GM23248 (cell line): ENCODE data around the gene PDZD11. TPM values are rescaled to one million over a fixed set of nuclear protein-coding genes. Genes with fewer than 3 reads are reported as not detected.

Experiments used
- DNase-seq: peaks from one replicate; pipeline ENCODE4 v3.0.0-alpha.2; 2015
- H2AFZ ChIP-seq: fragments of 200-600 bp; sonication (generic); 2 replicates; pipeline ENCODE4 v1.6.1; 2016; ENCODE audit warnings: antibody characterized with exemption
- H3F3A ChIP-seq: fragments of 200-600 bp; sonication (generic); 2 replicates; pipeline ENCODE4 v1.6.1; 2016; ENCODE audit warnings: mild to moderate bottlenecking, antibody characterized with exemption, mixed run types; ENCODE audit not compliant: insufficient read depth
- H3K27ac ChIP-seq: fragments of 200-600 bp; sonication (generic); 2 replicates; pipeline ENCODE4 v1.5.1; 2016; ENCODE audit warnings: mild to moderate bottlenecking
- H3K27me3 ChIP-seq: fragments of 200-600 bp; sonication (generic); replicated peaks from 2 replicates; pipeline ENCODE4 v1.6.1; 2016; ENCODE audit warnings: mild to moderate bottlenecking; ENCODE audit not compliant: insufficient read depth
- H3K36me3 ChIP-seq: fragments of 200-600 bp; sonication (generic); 2 replicates; pipeline ENCODE4 v1.6.1; 2016; ENCODE audit warnings: low read depth, mild to moderate bottlenecking
- H3K4me1 ChIP-seq: fragments of 200-600 bp; sonication (generic); 2 replicates; pipeline ENCODE4 v1.6.1; 2016; ENCODE audit warnings: mild to moderate bottlenecking; ENCODE audit not compliant: insufficient read depth
- H3K4me2 ChIP-seq: fragments of 200-600 bp; sonication (generic); one replicate; pipeline ENCODE4 v1.6.1; 2016; ENCODE audit warnings: mild to moderate bottlenecking; ENCODE audit not compliant: unreplicated experiment
- H3K4me3 ChIP-seq: fragments of 200-600 bp; sonication (generic); 2 replicates; pipeline ENCODE4 v1.5.1; 2016; ENCODE audit warnings: mild to moderate bottlenecking
- H3K79me2 ChIP-seq: fragments of 200-600 bp; sonication (generic); 2 replicates; pipeline ENCODE4 v1.6.1; 2016; ENCODE audit warnings: mild to moderate bottlenecking; ENCODE audit not compliant: insufficient read depth
- H3K9ac ChIP-seq: fragments of 200-600 bp; sonication (generic); 2 replicates; pipeline ENCODE4 v1.6.1; 2016; ENCODE audit warnings: mild to moderate bottlenecking
- H3K9me2 ChIP-seq: fragments of 200-600 bp; sonication (generic); 2 replicates; pipeline ENCODE4 v1.6.1; 2016; ENCODE audit warnings: mixed run types, mild to moderate bottlenecking, moderate library complexity; ENCODE audit not compliant: insufficient read depth
- H3K9me3 ChIP-seq: fragments of 200-600 bp; sonication (generic); one replicate; pipeline ENCODE4 v1.6.1; 2017; ENCODE audit warnings: low read depth
- H4K20me1 ChIP-seq: fragments of 200-600 bp; sonication (generic); 2 replicates; pipeline ENCODE4 v1.6.0; 2016; ENCODE audit not compliant: insufficient read depth
- EZH2 ChIP-seq: fragments of 200-600 bp; sonication (generic); IDR thresholded peaks from 2 replicates; pipeline ENCODE4 v1.6.1; 2018; ENCODE audit warnings: antibody characterized with exemption, mild to moderate bottlenecking; ENCODE audit not compliant: insufficient read depth, poor library complexity, severe bottlenecking
- EZH2phosphoT487 ChIP-seq: fragments of 200-600 bp; sonication (generic); IDR thresholded peaks from 2 replicates; pipeline ENCODE4 v1.6.1; 2018; ENCODE audit warnings: antibody characterized with exemption, moderate library complexity, mild to moderate bottlenecking, low read depth; ENCODE audit not compliant: insufficient read depth
- WGBS, 2 experiments: methylation state at CpG; one replicate each; pipeline ENCODE4 v1.1.6; 2015 to 2017; ENCODE audit warnings: low lambda C conversion rate in 2 of 2, low coverage in 1 of 2; ENCODE audit errors: missing lambda C conversion rate in 2 of 2; 5-methylcytosine and 5-hydroxymethylcytosine counted together
- in situ Hi-C: fragments of 300-500 bp; cut with MboI; formaldehyde crosslinking; loops from 2 replicates; pipeline ENCODE4 v1.15.0; 2020
- polyA plus RNA-seq: library from polyadenylated mRNA; unstranded; fragments of >200 nt; fragmentation: Nextera tagmentation; extraction: Ambion mirVana; gene quantifications from 2 replicates; pipeline ENCODE4 v1.2.1, GENCODE V29; 2016
- total RNA-seq: library from RNA; depleted of rRNA; stranded (reverse); fragments of >200 nt; shearing (Covaris generic); gene quantifications from 2 replicates; pipeline ENCODE4 v1.2.3, GENCODE V29; 2014

PDZD11 gene
- total and polyA plus RNA-seq, 2 experiments from 2014 or later: 59.3 to 110 TPM

- peak overlapping the region; percentile 60 for H2AFZ ChIP-seq
Measured at GRCh38 chrX:70301716-70302115, 12.0 kb upstream of the PDZD11 start.

GRCh38 chrX:70293621-70294020 lies 3.9 kb upstream of the PDZD11 start:
- Histone ChIP-seq H3K79me2 (peaks cover 59% of the 10 kb centered on the region), H3K4me1 (peaks cover 3% of the 10 kb centered on the region; the same call in 1 of the 2 replicates), H3K36me3 (no peaks in the 10 kb centered on the region), H3K4me2 (no peak overlapping the region), H3K9me2 (no peaks in the 10 kb centered on the region), H4K20me1 (no peaks in the 10 kb centered on the region), H3K9me3 (no peaks in the 10 kb centered on the region), H3F3A (no peaks in the 10 kb centered on the region), H2AFZ (peak overlapping the region; percentile 69; the same call in 1 of the 2 replicates), H3K27me3 (no peaks in the 10 kb centered on the region), H3K27ac (no peak overlapping the region), H3K4me3 (no peak overlapping the region), H3K9ac (no peak overlapping the region)
- WGBS, 2 experiments: 89 to 94% methylated on average over 5 of the region's 5 CpGs
- DNase-seq: peak; percentile 30
- in situ Hi-C loops: no loop called here
- TF ChIP-seq EZH2 (no peak), EZH2phosphoT487 (no peak)

More at GRCh38 chrX:70301716-70302115, 12.0 kb upstream of the PDZD11 start:
- Histone ChIP-seq H3K27me3 (no peaks in the 10 kb centered on the region), H3F3A (no peaks in the 10 kb centered on the region), H3K4me1 (no peaks in the 10 kb centered on the region), H3K79me2 (no peaks in the 10 kb centered on the region; the same call in 1 of the 2 replicates), H3K9me2 (no peaks in the 10 kb centered on the region), H3K27ac (no peak overlapping the region), H3K9me3 (no peaks in the 10 kb centered on the region), H3K4me3 (no peak overlapping the region), H3K9ac (no peak overlapping the region), H4K20me1 (no peaks in the 10 kb centered on the region), H3K36me3 (no peaks in the 10 kb centered on the region), H3K4me2 (no peak overlapping the region)
- in situ Hi-C loops: no loop called here
- TF ChIP-seq EZH2phosphoT487 (no peak), EZH2 (no peak)
- WGBS, 2 experiments: 75 to 77% methylated on average over 3 of the region's 3 CpGs
- peak; percentile 27 for DNase-seq

- peaks cover 62% of the 10 kb centered on the region for H3K79me2 ChIP-seq
- in situ Hi-C loops: no loop called here
- H3K36me3 ChIP-seq: no peaks in the 10 kb centered on the region
- H3K9me3 ChIP-seq: no peaks in the 10 kb centered on the region
- TF ChIP-seq EZH2: no peak
- TF ChIP-seq EZH2phosphoT487: no peak
- H3K9me2 ChIP-seq: no peaks in the 10 kb centered on the region
- H3K27ac ChIP-seq: no peak overlapping the region
- H4K20me1 ChIP-seq: no peaks in the 10 kb centered on the region
- peaks cover 3% of the 10 kb centered on the region; the same call in 1 of the 2 replicates for H3K4me1 ChIP-seq
- WGBS, 2 experiments: 0% methylated on average over 1 of the region's 1 CpG
- H3K27me3 ChIP-seq: no peaks in the 10 kb centered on the region
- H2AFZ ChIP-seq: peak overlapping the region; percentile 69
- H3K4me2 ChIP-seq: no peak overlapping the region
- no peaks in the 10 kb centered on the region for H3F3A ChIP-seq
- no peak for DNase-seq
- no peak overlapping the region for H3K9ac ChIP-seq
- H3K4me3 ChIP-seq: 0 out of 2 replicates have a peak overlapping the region, but pooled peaks have one; percentile 9
Measured at GRCh38 chrX:70292788-70293187, 3.1 kb upstream of the PDZD11 start.

- peak overlapping the region; percentile 90 for H2AFZ ChIP-seq
- peak overlapping the region; percentile 45; the same call in 1 of the 2 replicates for H3K27ac ChIP-seq
- H3K27me3 ChIP-seq: no peaks in the 10 kb centered on the region
- WGBS, 2 experiments: 1 to 3% methylated on average over 9 to 11 of the region's 11 CpGs
- H3K79me2 ChIP-seq: peaks cover 49% of the 10 kb centered on the region
- H3K4me3 ChIP-seq: peak overlapping the region; percentile 92
- H3F3A ChIP-seq: no peaks in the 10 kb centered on the region
- DNase-seq: peak; percentile 64
- peak overlapping the region; percentile 90 for H3K4me2 ChIP-seq
- peak overlapping the region; percentile 87 for H3K9ac ChIP-seq
- in situ Hi-C loops: no loop called here
- H3K4me1 ChIP-seq: peaks cover 3% of the 10 kb centered on the region; the same call in 1 of the 2 replicates
- H3K9me2 ChIP-seq: no peaks in the 10 kb centered on the region
- no peaks in the 10 kb centered on the region for H3K36me3 ChIP-seq
- H4K20me1 ChIP-seq: no peaks in the 10 kb centered on the region
- TF ChIP-seq EZH2: no peak
- TF ChIP-seq EZH2phosphoT487: no peak
- no peaks in the 10 kb centered on the region for H3K9me3 ChIP-seq
Measured at GRCh38 chrX:70289168-70289792, 447 bp downstream of the PDZD11 start.
